H1 (cell line): ENCODE results near the gene PKIB. TPM values are rescaled to one million over a fixed set of nuclear protein-coding genes. Genes with fewer than 3 reads are reported as not detected.

ENCODE experiments used
- CTCF ChIA-PET: fragments of 300-600 bp; sonication (Branson Sonifier 250); formaldehyde crosslinking; loops from one replicate; lab custom pipeline; 2021; ENCODE audit not compliant: partially characterized antibody; lab: Charles Lee
- POLR2A ChIA-PET: fragments of 300-600 bp; sonication (Branson Sonifier 250); formaldehyde crosslinking; loops from one replicate; lab custom pipeline; 2021; ENCODE audit warnings: inconsistent platforms; ENCODE audit not compliant: partially characterized antibody; lab: Charles Lee
- DNase-seq, 2 experiments: peaks; one replicate each; pipeline versions ENCODE4 v3.0.0 to v3.0.0-alpha.2; 2010 to 2022; ENCODE audit warnings: low spot score in 2 of 2, low read depth in 1 of 2, mixed read lengths in 1 of 2
- FAIRE-seq: peaks from 2 replicates; lab custom pipeline; 2011; peaks lifted over from hg19 to GRCh38; lab: Jason Lieb, UNC
- H2AFZ ChIP-seq: 2 replicates; pipeline ENCODE4 v1.8.1; 2012; ENCODE audit warnings: low read length, inconsistent platforms
- H2AK5ac ChIP-seq: 2 replicates; pipeline ENCODE4 v1.6.1; 2013; ENCODE audit warnings: low read depth, low read length
- H2BK120ac ChIP-seq: replicated peaks from 2 replicates; pipeline ENCODE3; 2013; ENCODE audit warnings: low read depth, low read length, inconsistent platforms
- H2BK12ac ChIP-seq: 2 replicates; pipeline ENCODE4 v1.6.1; 2013; ENCODE audit warnings: low read depth, low read length
- H2BK15ac ChIP-seq: 2 replicates; pipeline ENCODE4 v1.6.1; 2013; ENCODE audit warnings: low read length
- H2BK20ac ChIP-seq: 2 replicates; pipeline ENCODE4 v1.6.1; 2013; ENCODE audit warnings: low read length
- H2BK5ac ChIP-seq: 2 replicates; pipeline ENCODE4 v1.6.1; 2013; ENCODE audit warnings: low read depth, low read length
- H3K14ac ChIP-seq: 2 replicates; pipeline ENCODE4 v1.6.1; 2013; ENCODE audit warnings: inconsistent platforms; ENCODE audit not compliant: insufficient read length
- H3K18ac ChIP-seq: 2 replicates; pipeline ENCODE4 v1.6.1; 2013; ENCODE audit warnings: low read length; ENCODE audit errors: extremely low read depth
- H3K23ac ChIP-seq: 2 replicates; pipeline ENCODE4 v1.6.1; 2013; ENCODE audit warnings: inconsistent platforms; ENCODE audit not compliant: insufficient read length
- H3K23me2 ChIP-seq: 2 replicates; pipeline ENCODE4 v1.6.1; 2013; ENCODE audit warnings: low read depth, low read length
- H3K27ac ChIP-seq: 2 replicates; pipeline ENCODE4 v1.6.1; 2011; ENCODE audit warnings: low read depth, low read length, inconsistent platforms
- H3K27me3 ChIP-seq, 4 experiments: replicated peaks in 1 of 4; 1 replicate in 1 of 4; 2 replicates in 3 of 4; pipeline versions ENCODE4 v1.6.1 to v1.8.1; 2011 to 2013; ENCODE audit warnings: low read length in 3 of 4, mild to moderate bottlenecking in 3 of 4, inconsistent platforms in 2 of 4, mixed read lengths in 2 of 4, moderate library complexity in 1 of 4; ENCODE audit not compliant: control insufficient read depth in 3 of 4, insufficient read depth in 3 of 4; ENCODE audit errors: extremely low read depth in 1 of 4
- H3K36me3 ChIP-seq, 4 experiments: 2 replicates each; pipeline versions ENCODE4 v1.6.1 to v1.8.1; 2011 to 2013; ENCODE audit warnings: mild to moderate bottlenecking in 4 of 4, low read length in 3 of 4, moderate library complexity in 2 of 4, control low read depth in 1 of 4, inconsistent platforms in 1 of 4; ENCODE audit not compliant: insufficient read depth in 4 of 4, control insufficient read depth in 2 of 4
- H3K4ac ChIP-seq: replicated peaks from 2 replicates; pipeline ENCODE3; 2013; ENCODE audit warnings: low read length, low read depth, mixed read lengths, inconsistent platforms; ENCODE audit not compliant: insufficient read length
- H3K4me1 ChIP-seq, 4 experiments: replicated peaks in 1 of 4; 1 replicate in 1 of 4; 2 replicates in 3 of 4; pipeline versions ENCODE4 v1.6.1 to v1.8.1; 2011 to 2013; ENCODE audit warnings: low read length in 3 of 4, inconsistent platforms in 2 of 4, mixed read lengths in 1 of 4; ENCODE audit not compliant: insufficient read depth in 4 of 4, control insufficient read depth in 3 of 4
- H3K4me2 ChIP-seq, 2 experiments: 2 replicates each; pipeline versions ENCODE4 v1.6.1 to v1.8.1; 2011 to 2013; ENCODE audit warnings: low read depth in 2 of 2, low read length in 2 of 2, control low read depth in 1 of 2, inconsistent platforms in 1 of 2, mild to moderate bottlenecking in 1 of 2; ENCODE audit not compliant: insufficient read depth in 1 of 2
- H3K4me3 ChIP-seq, 4 experiments: fragments of 200-600, 300-600 bp in 1 of 4; sonication (generic), shearing (Covaris generic), sonication (Bioruptor Twin) in 1 of 4; 2 replicates each; pipeline versions ENCODE4 v1.5.1 to v1.8.1; 2011 to 2016; ENCODE audit warnings: low read length in 4 of 4, low read depth in 3 of 4, control low read depth in 2 of 4, inconsistent platforms in 2 of 4, mild to moderate bottlenecking in 2 of 4, mixed read lengths in 1 of 4, moderate library complexity in 1 of 4; ENCODE audit not compliant: insufficient read depth in 2 of 4; ENCODE audit errors: extremely low read depth in 1 of 4
- H3K56ac ChIP-seq: replicated peaks from 2 replicates; pipeline ENCODE3; 2013; ENCODE audit warnings: low read depth, mild to moderate bottlenecking, mixed read lengths, low read length, inconsistent platforms; ENCODE audit not compliant: insufficient read length
- H3K79me1 ChIP-seq: 2 replicates; pipeline ENCODE4 v1.6.1; 2013; ENCODE audit warnings: low read depth, low read length, control low read depth
- H3K79me2 ChIP-seq, 2 experiments: 2 replicates each; pipeline versions ENCODE4 v1.6.1 to v1.8.1; 2012 to 2013; ENCODE audit warnings: low read length in 2 of 2, mild to moderate bottlenecking in 2 of 2, inconsistent platforms in 1 of 2; ENCODE audit not compliant: insufficient read depth in 2 of 2, control insufficient read depth in 1 of 2
- H3K9ac ChIP-seq, 4 experiments: replicated peaks in 1 of 4; 1 replicate in 1 of 4; 2 replicates in 3 of 4; pipeline versions ENCODE4 v1.6.1 to v1.8.1; 2011 to 2013; ENCODE audit warnings: low read depth in 3 of 4, low read length in 3 of 4, control low read depth in 2 of 4, mild to moderate bottlenecking in 2 of 4, moderate library complexity in 2 of 4, inconsistent platforms in 1 of 4; ENCODE audit errors: extremely low read depth in 1 of 4
- H3K9me3 ChIP-seq, 2 experiments: 2 replicates each; pipeline versions ENCODE4 v1.6.1 to v1.8.1; 2012 to 2013; ENCODE audit warnings: mild to moderate bottlenecking in 2 of 2, moderate library complexity in 2 of 2, control low read depth in 1 of 2, inconsistent platforms in 1 of 2, low read depth in 1 of 2, low read length in 1 of 2, mixed read lengths in 1 of 2; ENCODE audit not compliant: insufficient read depth in 2 of 2
- H4K20me1 ChIP-seq, 2 experiments: replicated peaks in 1 of 2; 2 replicates each; pipeline versions ENCODE3 to v1.8.1; 2011 to 2013; ENCODE audit warnings: inconsistent platforms in 2 of 2, low read length in 2 of 2, mild to moderate bottlenecking in 1 of 2; ENCODE audit not compliant: insufficient read depth in 2 of 2, control insufficient read depth in 1 of 2
- H4K5ac ChIP-seq: 2 replicates; pipeline ENCODE4 v1.6.1; 2013; ENCODE audit warnings: low read length, low read depth, mixed read lengths, inconsistent platforms; ENCODE audit not compliant: insufficient read length
- H4K8ac ChIP-seq: 2 replicates; pipeline ENCODE4 v1.8.0; 2013; ENCODE audit warnings: mild to moderate bottlenecking, moderate library complexity, low read length, inconsistent platforms; ENCODE audit not compliant: insufficient read depth; ENCODE audit errors: extremely low read depth
- H4K91ac ChIP-seq: replicated peaks from 2 replicates; pipeline ENCODE3; 2013; ENCODE audit warnings: low read length, mixed read lengths, inconsistent platforms; ENCODE audit not compliant: insufficient read length
- ASH2L ChIP-seq: fragments of 200-600, 300-600 bp; sonication (generic); IDR thresholded peaks from one replicate; pipeline ENCODE4 v1.7.1; 2017; ENCODE audit warnings: low read length
- CHD1 ChIP-seq: IDR thresholded peaks from 2 replicates; pipeline ENCODE4 v1.6.1; 2012; ENCODE audit warnings: low read depth, low read length, improper control_type of control experiment
- CTBP2 ChIP-seq: IDR thresholded peaks from 2 replicates; pipeline ENCODE4 v1.7.0; 2011; ENCODE audit warnings: borderline replicate concordance, mild to moderate bottlenecking, moderate library complexity, mixed read lengths, low read length; ENCODE audit not compliant: insufficient read depth, insufficient read length
- EGR1 ChIP-seq: IDR thresholded peaks from 2 replicates; pipeline ENCODE4 v1.6.1; 2011; ENCODE audit warnings: low read depth, low read length, borderline replicate concordance
- EP300 ChIP-seq, 2 experiments: IDR thresholded peaks; 1 replicate in 1 of 2; 2 replicates in 1 of 2; pipeline ENCODE4 v1.6.1; 2011 to 2012; ENCODE audit warnings: low read depth in 2 of 2, low read length in 2 of 2, mild to moderate bottlenecking in 2 of 2, borderline replicate concordance in 1 of 2, inconsistent platforms in 1 of 2, moderate library complexity in 1 of 2
- NANOG ChIP-seq: IDR thresholded peaks from 2 replicates; pipeline ENCODE4 v1.6.1; 2011; ENCODE audit warnings: low read length, low read depth, mild to moderate bottlenecking, inconsistent platforms; ENCODE audit not compliant: insufficient read depth, poor library complexity, severe bottlenecking
- POLR2A ChIP-seq, 2 experiments: IDR thresholded peaks; 1 replicate in 1 of 2; 2 replicates in 1 of 2; pipeline ENCODE4 v1.6.1; 2011; ENCODE audit warnings: low read depth in 2 of 2, low read length in 2 of 2, mild to moderate bottlenecking in 2 of 2; ENCODE audit errors: control extremely low read depth in 1 of 2
- POLR2AphosphoS5 ChIP-seq: IDR thresholded peaks from 2 replicates; pipeline ENCODE4 v1.6.1; 2011; ENCODE audit warnings: low read depth, low read length
- RXRA ChIP-seq: IDR thresholded peaks from 2 replicates; pipeline ENCODE4 v1.6.1; 2011; ENCODE audit warnings: low read depth, mild to moderate bottlenecking, low read length, moderate library complexity; ENCODE audit not compliant: insufficient read depth
- SP4 ChIP-seq: IDR thresholded peaks from 2 replicates; pipeline ENCODE4 v1.6.1; 2012; ENCODE audit warnings: low read length, inconsistent platforms
- SUZ12 ChIP-seq: fragments of 200-600 bp; sonication (generic); IDR thresholded peaks from 2 replicates; pipeline ENCODE4 v1.6.1; 2012; ENCODE audit warnings: mild to moderate bottlenecking, inconsistent platforms, low read length, moderate library complexity, mixed read lengths
- TAF7 ChIP-seq: optimal IDR thresholded peaks from 2 replicates; pipeline ENCODE3; 2011; ENCODE audit warnings: low read depth, mild to moderate bottlenecking, inconsistent platforms, low read length, moderate library complexity, borderline replicate concordance
- TCF12 ChIP-seq: IDR thresholded peaks from 2 replicates; pipeline ENCODE4 v1.6.1; 2011; ENCODE audit warnings: low read depth, mild to moderate bottlenecking, low read length
- TEAD4 ChIP-seq: IDR thresholded peaks from 2 replicates; pipeline ENCODE4 v1.6.1; 2012; ENCODE audit warnings: low read depth, low read length, inconsistent platforms, mixed read lengths
- WGBS, 2 experiments: shearing (Covaris generic) in 1 of 2; methylation state at CpG; one replicate each; pipeline versions ENCODE4 v1.1.6 to v1.1.7; 2013 to 2015; ENCODE audit warnings: low lambda C conversion rate in 2 of 2, mixed read lengths in 2 of 2, inconsistent platforms in 1 of 2, low coverage in 1 of 2, missing lambda C conversion rate in 1 of 2; ENCODE audit not compliant: insufficient replicate concordance in 2 of 2, insufficient coverage in 1 of 2, insufficient read length in 1 of 2; ENCODE audit errors: extremely low coverage in 1 of 2, missing lambda C conversion rate in 1 of 2; 5-methylcytosine and 5-hydroxymethylcytosine counted together
- polyA plus RNA-seq, 7 experiments: library from polyadenylated mRNA; depleted of rRNA in 3 of 7; stranded (reverse) in 5 of 7; unstranded in 2 of 7; fragments of >200 nt in 5 of 7; fragments of 200-250 nt in 2 of 7; gene quantifications; 1 replicate in 5 of 7; 2 replicates in 1 of 7; 4 replicates in 1 of 7; pipeline versions ENCODE4 v1.2.1 to v1.2.3, GENCODE V29; 2011 to 2013; ENCODE audit warnings: missing spikeins in 2 of 7, mixed read lengths in 2 of 7
- total RNA-seq: library from RNA; stranded (reverse); fragmentation: NEBNext Ultra II Directional; extraction: Animal tissue kit (Norgen Biotek cat#: 25700); gene quantifications from 2 replicates; pipeline ENCODE4 v1.2.1, GENCODE V29; 2021
- TF ChIP-seq, protein P1 (sequence below): IDR thresholded peaks from 2 replicates; pipeline ENCODE4 v1.6.1; 2012; ENCODE audit warnings: inconsistent platforms

The PKIB gene
- total and polyA plus RNA-seq, 2 of the 8 experiments (the other 6 are each of a cell fraction or from before 2014, with no cell fraction given) = 13.5 to 73.3 TPM

DNA sequence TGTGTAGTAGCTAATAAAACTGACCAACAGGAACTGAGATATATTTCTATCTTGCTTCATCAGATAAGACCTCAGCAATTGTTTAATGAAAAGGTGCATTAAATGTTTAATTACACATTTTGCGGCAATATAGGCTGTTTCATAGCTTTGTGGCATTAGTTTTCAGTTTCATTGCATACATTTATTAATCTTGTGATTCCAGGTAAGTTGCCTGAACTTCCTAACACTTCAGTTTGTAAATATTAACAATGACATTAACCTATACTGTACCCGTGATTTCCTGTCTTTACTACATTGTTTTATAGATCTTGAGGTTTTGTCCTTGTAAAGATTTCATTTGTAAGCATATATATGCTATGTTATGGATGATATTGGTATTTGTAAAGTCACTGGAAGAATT, 66.5 kb downstream of the PKIB start:
- Histone ChIP-seq H3K27ac (no peak overlapping the region), H2AFZ (no peak overlapping the region), H3K27me3 (no peaks in the 10 kb centered on the region), H2BK15ac (no peak overlapping the region), H4K5ac (no peak overlapping the region), H3K14ac (no peak overlapping the region), H4K8ac (no peak overlapping the region), H4K91ac (no peak overlapping the region), H3K4me1 (no peaks in the 10 kb centered on the region), H3K18ac (no peak overlapping the region), H3K9me3 (peaks cover 0 to 3% of the 10 kb centered on the region in 2 experiments; a peak in 1 of 4 replicates), H3K79me1 (no peaks in the 10 kb centered on the region), H3K36me3 (peaks cover 0 to 15% (median 2%) of the 10 kb centered on the region in 4 experiments; a peak in 2 of 8 replicates), H2AK5ac (no peak overlapping the region), H3K4me2 (no peak overlapping the region), H2BK120ac (no peak overlapping the region), H3K4ac (no peak overlapping the region), H2BK12ac (no peak overlapping the region), H3K56ac (no peak overlapping the region), H2BK20ac (no peak overlapping the region), H3K9ac (no peak overlapping the region), H3K4me3 (no peak overlapping the region), H4K20me1 (no peaks in the 10 kb centered on the region), H3K79me2 (no peaks in the 10 kb centered on the region), H3K23ac (no peak overlapping the region), H2BK5ac (no peak overlapping the region), H3K23me2 (no peaks in the 10 kb centered on the region)
- no peak for FAIRE-seq
- WGBS, 2 experiments = 90% methylated on average over 2 of the region's 2 CpGs; no CpG with 5 or more reads in 1 of the 2 experiments
- CTCF ChIA-PET = interaction anchor here (0.7 to 1.2 kb wide), 2 partner anchors 9 to 102 kb away, joined by 4 to 5 read pairs; no protein-coding TSS in a partner anchor
- DNase-seq = no peak
- POLR2A ChIA-PET = no interaction called here
- TF ChIP-seq TCF12 (no peak), POLR2A (IDR thresholded peaks at IDR 0.05; ENCODE audit: control extremely low read depth in 1 of 2, low read depth in 2 of 2, low read length in 2 of 2) (no peak), TAF7 (no peak), SP4 (no peak), POLR2AphosphoS5 (no peak), TEAD4 (no peak), RXRA (no peak), NANOG (no peak), ASH2L (no peak), CTBP2 (no peak), SUZ12 (no peak), EGR1 (no peak), EP300 (IDR thresholded peaks at IDR 0.05; ENCODE audit: borderline replicate concordance in 1 of 2, low read depth in 2 of 2, low read length in 2 of 2) (no peak), CHD1 (no peak)
- TF ChIP-seq, protein P1, sequence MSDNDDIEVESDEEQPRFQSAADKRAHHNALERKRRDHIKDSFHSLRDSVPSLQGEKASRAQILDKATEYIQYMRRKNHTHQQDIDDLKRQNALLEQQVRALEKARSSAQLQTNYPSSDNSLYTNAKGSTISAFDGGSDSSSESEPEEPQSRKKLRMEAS = no peak
